ENCODE data around the gene TACR2. TPM values are rescaled to one million over a fixed set of nuclear protein-coding genes. Genes with fewer than 3 reads are reported as not detected.

The TACR2 gene
- total RNA-seq, 4 donors from 2014 or later = 0.65 to 4.5 (median 1.3) TPM

- no peak for TF ChIP-seq CTCF (IDR thresholded peaks at IDR 0.05; ENCODE audit: low read depth)
Measured at GRCh38 chr10:69364232-69364940, 52.3 kb downstream of the TACR2 start.

GRCh38 chr10:69363666-69364065 lies 53.1 kb downstream of the TACR2 start:
- no peak for TF ChIP-seq CTCF (IDR thresholded peaks at IDR 0.05; ENCODE audit: low read depth)

GRCh38 chr10:69362471-69362954 lies 54.2 kb downstream of the TACR2 start:
- no peak for TF ChIP-seq CTCF (IDR thresholded peaks at IDR 0.05; ENCODE audit: low read depth)

GRCh38 chr10:69361303-69361614 lies 55.5 kb downstream of the TACR2 start:
- no peak for TF ChIP-seq CTCF (IDR thresholded peaks at IDR 0.05; ENCODE audit: low read depth)

GRCh38 chr10:69360485-69361302 lies 56.0 kb downstream of the TACR2 start:
- no peak for TF ChIP-seq CTCF (IDR thresholded peaks at IDR 0.05; ENCODE audit: low read depth)

GRCh38 chr10:69359594-69359993 lies 57.1 kb downstream of the TACR2 start:
- TF ChIP-seq CTCF (IDR thresholded peaks at IDR 0.05; ENCODE audit: low read depth) = no peak

GRCh38 chr10:69359148-69359547 lies 57.6 kb downstream of the TACR2 start:
- no peak for TF ChIP-seq CTCF (IDR thresholded peaks at IDR 0.05; ENCODE audit: low read depth)

Data from subcutaneous adipose tissue (tissue), 4 donors.